ENCODE results near the gene BCL11A. TPM values are rescaled to one million over a fixed set of nuclear protein-coding genes. Genes with fewer than 3 reads are reported as not detected.

Gene BCL11A
- total and polyA plus RNA-seq, 12 donors, result 3.2 to 38.5 (median 22.7) TPM

GRCh38 chr2:60406192-60406591 is 147.3 kb downstream of the BCL11A start:
- ATAC-seq (peak in 2 of 8 donors; percentile 9 to 39), DNase-seq (no peak)
- intact Hi-C loops (cut with DNase I), result loop anchor here in 1 of 10 donors (10.0 kb wide), 1 partner anchor 71 kb away; no protein-coding TSS in a partner anchor
- Histone ChIP-seq H3K4me3 (no peak overlapping the region), H3K36me3 (no peaks in the 10 kb centered on the region), H3K27me3 (peaks cover 0 to 16% (median 0%) of the 10 kb centered on the region in 7 donors), H3K9me3 (no peaks in the 10 kb centered on the region), H3K27ac (no peak overlapping the region), H3K4me1 (peaks cover 0 to 9% (median 5%) of the 10 kb centered on the region in 9 donors)
- TF ChIP-seq, protein P1, sequence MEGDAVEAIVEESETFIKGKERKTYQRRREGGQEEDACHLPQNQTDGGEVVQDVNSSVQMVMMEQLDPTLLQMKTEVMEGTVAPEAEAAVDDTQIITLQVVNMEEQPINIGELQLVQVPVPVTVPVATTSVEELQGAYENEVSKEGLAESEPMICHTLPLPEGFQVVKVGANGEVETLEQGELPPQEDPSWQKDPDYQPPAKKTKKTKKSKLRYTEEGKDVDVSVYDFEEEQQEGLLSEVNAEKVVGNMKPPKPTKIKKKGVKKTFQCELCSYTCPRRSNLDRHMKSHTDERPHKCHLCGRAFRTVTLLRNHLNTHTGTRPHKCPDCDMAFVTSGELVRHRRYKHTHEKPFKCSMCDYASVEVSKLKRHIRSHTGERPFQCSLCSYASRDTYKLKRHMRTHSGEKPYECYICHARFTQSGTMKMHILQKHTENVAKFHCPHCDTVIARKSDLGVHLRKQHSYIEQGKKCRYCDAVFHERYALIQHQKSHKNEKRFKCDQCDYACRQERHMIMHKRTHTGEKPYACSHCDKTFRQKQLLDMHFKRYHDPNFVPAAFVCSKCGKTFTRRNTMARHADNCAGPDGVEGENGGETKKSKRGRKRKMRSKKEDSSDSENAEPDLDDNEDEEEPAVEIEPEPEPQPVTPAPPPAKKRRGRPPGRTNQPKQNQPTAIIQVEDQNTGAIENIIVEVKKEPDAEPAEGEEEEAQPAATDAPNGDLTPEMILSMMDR (IDR thresholded peaks at IDR 0.05), result no peak
- WGBS, 2 donors, result 57 to 61% methylated on average over 7 of the region's 7 CpGs

DNA sequence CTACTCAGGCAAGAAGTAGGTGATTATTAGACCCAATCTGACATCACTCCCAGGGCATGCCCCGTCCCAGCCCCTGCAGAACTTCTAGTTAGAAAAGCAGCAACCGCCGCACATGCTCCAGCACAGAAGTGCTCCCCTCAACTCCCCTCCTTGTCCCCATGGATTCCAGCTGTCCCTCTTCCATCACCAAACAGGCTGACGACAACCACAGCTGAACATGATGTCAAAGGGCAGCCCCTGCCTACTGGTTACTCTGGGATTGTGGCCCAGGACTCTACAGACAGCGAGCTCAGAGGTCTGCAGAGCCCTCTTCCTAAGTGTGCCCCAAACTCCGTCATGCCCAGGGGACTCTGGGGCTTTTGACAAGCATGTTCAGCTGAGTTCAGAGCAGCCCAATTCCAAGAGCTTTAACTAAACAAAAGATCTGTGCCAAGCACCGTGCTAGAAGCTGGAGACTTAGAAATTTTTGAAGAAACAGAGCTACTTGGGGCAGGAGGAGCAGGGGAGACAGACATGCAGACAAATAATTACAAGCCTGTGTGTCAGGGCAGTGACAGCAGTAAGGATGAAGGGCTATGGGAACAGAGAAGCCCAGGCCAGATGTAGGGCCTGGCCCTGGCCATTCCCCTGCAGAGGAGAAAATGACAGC is 148.1 kb downstream of the BCL11A start:
- TF ChIP-seq, protein P1 (IDR thresholded peaks at IDR 0.05), result no peak
- 66 to 76% methylated on average over 7 of the region's 7 CpGs for WGBS, 2 donors
- Histone ChIP-seq H3K27ac (no peak overlapping the region), H3K4me3 (no peak overlapping the region), H3K4me1 (peaks cover 0 to 9% (median 3%) of the 10 kb centered on the region in 9 donors), H3K27me3 (peaks cover 0 to 16% (median 0%) of the 10 kb centered on the region in 7 donors), H3K9me3 (no peaks in the 10 kb centered on the region), H3K36me3 (no peaks in the 10 kb centered on the region)
- intact Hi-C loops (cut with DNase I), result loop anchor here in 1 of 10 donors (10.0 kb wide), 1 partner anchor 71 kb away; no protein-coding TSS in a partner anchor
- ATAC-seq (no peak), DNase-seq (no peak)

Other genes with a start within 250 kb of the BCL11A start
- 10 to 100 TPM in 3 of 10 donors, 1 to 10 TPM in 7; 6.4 to 11.9 (median 8.8) TPM for gene PAPOLG, start 202.6 kb upstream of the BCL11A start, total RNA-seq
- gene PAPOLG, start 202.6 kb upstream of the BCL11A start, polyA plus RNA-seq, result 1 to 10 TPM; 2.7 to 5.8 TPM

Measured in heart right ventricle (tissue), 16 donors.